ENCODE results near the gene TLK2.
"Not testable (repeated sequence)": the region's sequence is repeated elsewhere in the genome, so short reads cannot be mapped to it uniquely, and the experiment has no call there.

- TF ChIP-seq CTCF, POLR2A (IDR thresholded peaks at IDR 0.05): not testable (repeated sequence)
These were observed 1.5 kb upstream of the TLK2 start for GRCh38 chr17:62477111-62477510.

All from thyroid gland (tissue), 4 donors.